ENCODE data around the gene C1orf21.

Gene C1orf21

GRCh38 chr1:184351416-184351975 lies 35.3 kb upstream of the C1orf21 start:
- Histone ChIP-seq H2BK12ac (ENCODE audit: low read length in 2 of 2) (no peak overlapping the region), H3K27me3 (ENCODE audit: control insufficient read depth in 1 of 2, insufficient read depth in 1 of 2, low read length in 2 of 2) (no peaks in the 10 kb centered on the region), H4K91ac (ENCODE audit: low read length) (no peak overlapping the region), H3K9me3 (ENCODE audit: control insufficient read depth, low read length) (no peaks in the 10 kb centered on the region), H3K4me3 (ENCODE audit: insufficient read depth in 1 of 2, low read depth in 1 of 2, low read length in 2 of 2) (no peak overlapping the region), H3K23ac (ENCODE audit: low read length in 2 of 2) (no peak overlapping the region), H3K18ac (ENCODE audit: low read depth in 1 of 2, low read length in 2 of 2) (no peak overlapping the region), H3K27ac (ENCODE audit: low read length, poor library complexity, severe bottlenecking) (no peak overlapping the region), H2AK5ac (ENCODE audit: low read length, severe bottlenecking) (no peak overlapping the region), H3K79me1 (replicated peaks; ENCODE audit: low read length, poor library complexity, severe bottlenecking) (no peaks in the 10 kb centered on the region), H2BK5ac (ENCODE audit: low read depth, low read length, poor library complexity, severe bottlenecking) (no peak overlapping the region), H3K9ac (ENCODE audit: low read length) (no peak overlapping the region), H3K4me1 (ENCODE audit: control insufficient read depth, insufficient read depth, low read depth, low read length) (no peaks in the 10 kb centered on the region), H2AFZ (ENCODE audit: low read depth, low read length) (no peak overlapping the region), H3K4ac (ENCODE audit: low read depth in 1 of 2, low read length in 2 of 2) (no peak overlapping the region), H2BK15ac (ENCODE audit: low read depth, poor library complexity, severe bottlenecking) (no peak overlapping the region), H4K8ac (ENCODE audit: low read length) (no peak overlapping the region), H3K4me2 (ENCODE audit: low read length, poor library complexity, severe bottlenecking) (no peak overlapping the region), H3K14ac (ENCODE audit: low read length in 2 of 2) (no peak overlapping the region), H3K36me3 (ENCODE audit: control insufficient read depth in 1 of 2, insufficient read depth in 2 of 2, low read depth in 1 of 2, low read length in 2 of 2) (no peaks in the 10 kb centered on the region), H2BK120ac (ENCODE audit: low read depth, low read length) (no peak overlapping the region)
- no peak for DNase-seq
- WGBS, result 96% methylated on average over 2 of the region's 3 CpGs

GRCh38 chr1:184352776-184353175 lies 34.1 kb upstream of the C1orf21 start:
- Histone ChIP-seq H3K27me3 (ENCODE audit: control insufficient read depth in 1 of 2, insufficient read depth in 1 of 2, low read length in 2 of 2) (no peaks in the 10 kb centered on the region), H2AFZ (ENCODE audit: low read depth, low read length) (no peak overlapping the region), H3K4me3 (ENCODE audit: insufficient read depth in 1 of 2, low read depth in 1 of 2, low read length in 2 of 2) (no peak overlapping the region), H4K8ac (ENCODE audit: low read length) (no peak overlapping the region), H3K36me3 (ENCODE audit: control insufficient read depth in 1 of 2, insufficient read depth in 2 of 2, low read depth in 1 of 2, low read length in 2 of 2) (no peaks in the 10 kb centered on the region), H3K27ac (ENCODE audit: low read length, poor library complexity, severe bottlenecking) (no peak overlapping the region), H2BK12ac (ENCODE audit: low read length in 2 of 2) (no peak overlapping the region), H3K14ac (ENCODE audit: low read length in 2 of 2) (no peak overlapping the region), H2BK5ac (ENCODE audit: low read depth, low read length, poor library complexity, severe bottlenecking) (no peak overlapping the region), H3K18ac (ENCODE audit: low read depth in 1 of 2, low read length in 2 of 2) (no peak overlapping the region), H4K91ac (ENCODE audit: low read length) (no peak overlapping the region), H3K9ac (ENCODE audit: low read length) (no peak overlapping the region), H3K4me1 (ENCODE audit: control insufficient read depth, insufficient read depth, low read depth, low read length) (no peaks in the 10 kb centered on the region), H2BK120ac (ENCODE audit: low read depth, low read length) (no peak overlapping the region), H2AK5ac (ENCODE audit: low read length, severe bottlenecking) (no peak overlapping the region), H3K23ac (ENCODE audit: low read length in 2 of 2) (no peak overlapping the region), H2BK15ac (ENCODE audit: low read depth, poor library complexity, severe bottlenecking) (no peak overlapping the region), H3K4ac (ENCODE audit: low read depth in 1 of 2, low read length in 2 of 2) (no peak overlapping the region), H3K79me1 (replicated peaks; ENCODE audit: low read length, poor library complexity, severe bottlenecking) (no peaks in the 10 kb centered on the region), H3K9me3 (ENCODE audit: control insufficient read depth, low read length) (no peaks in the 10 kb centered on the region), H3K4me2 (ENCODE audit: low read length, poor library complexity, severe bottlenecking) (no peak overlapping the region)
- no peak for DNase-seq
- WGBS, result 85% methylated on average over 1 of the region's 1 CpG

DNA sequence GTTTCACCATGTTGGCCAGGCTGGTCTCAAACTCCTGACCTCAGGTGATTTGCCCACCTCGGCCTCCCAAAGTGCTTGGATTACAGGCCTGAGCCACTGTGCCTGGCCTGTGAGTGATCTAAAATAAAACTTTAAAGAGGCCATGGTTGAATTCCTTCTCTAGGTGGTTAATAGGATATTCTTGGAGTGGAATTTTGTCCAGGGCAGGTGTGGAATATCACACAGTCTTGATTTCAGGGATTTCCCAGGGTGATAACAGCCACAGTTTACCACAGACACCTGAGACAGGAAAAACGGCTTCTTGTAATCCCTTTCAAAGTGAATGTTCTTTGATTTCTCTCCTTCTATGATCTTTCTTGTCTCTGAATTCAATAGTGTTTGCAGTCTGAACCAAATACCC lies 32.1 kb upstream of the C1orf21 start:
- Histone ChIP-seq H3K9ac (ENCODE audit: low read length) (no peak overlapping the region), H3K4me1 (ENCODE audit: control insufficient read depth, insufficient read depth, low read depth, low read length) (no peaks in the 10 kb centered on the region), H2BK12ac (ENCODE audit: low read length in 2 of 2) (no peak overlapping the region), H2BK120ac (ENCODE audit: low read depth, low read length) (no peak overlapping the region), H3K36me3 (ENCODE audit: control insufficient read depth in 1 of 2, insufficient read depth in 2 of 2, low read depth in 1 of 2, low read length in 2 of 2) (no peaks in the 10 kb centered on the region), H3K9me3 (ENCODE audit: control insufficient read depth, low read length) (no peaks in the 10 kb centered on the region), H4K91ac (ENCODE audit: low read length) (no peak overlapping the region), H2BK5ac (ENCODE audit: low read depth, low read length, poor library complexity, severe bottlenecking) (no peak overlapping the region), H3K79me1 (replicated peaks; ENCODE audit: low read length, poor library complexity, severe bottlenecking) (no peaks in the 10 kb centered on the region), H3K4ac (ENCODE audit: low read depth in 1 of 2, low read length in 2 of 2) (no peak overlapping the region), H3K27me3 (ENCODE audit: control insufficient read depth in 1 of 2, insufficient read depth in 1 of 2, low read length in 2 of 2) (no peaks in the 10 kb centered on the region), H3K23ac (ENCODE audit: low read length in 2 of 2) (no peak overlapping the region), H3K4me2 (ENCODE audit: low read length, poor library complexity, severe bottlenecking) (no peak overlapping the region), H2BK15ac (ENCODE audit: low read depth, poor library complexity, severe bottlenecking) (no peak overlapping the region), H3K14ac (ENCODE audit: low read length in 2 of 2) (no peak overlapping the region), H3K27ac (ENCODE audit: low read length, poor library complexity, severe bottlenecking) (no peak overlapping the region), H3K4me3 (ENCODE audit: insufficient read depth in 1 of 2, low read depth in 1 of 2, low read length in 2 of 2) (no peak overlapping the region), H3K18ac (ENCODE audit: low read depth in 1 of 2, low read length in 2 of 2) (no peak overlapping the region), H2AFZ (ENCODE audit: low read depth, low read length) (no peak overlapping the region), H2AK5ac (ENCODE audit: low read length, severe bottlenecking) (no peak overlapping the region), H4K8ac (ENCODE audit: low read length) (no peak overlapping the region)
- 95% methylated on average over 2 of the region's 2 CpGs for WGBS
- DNase-seq, result no peak

DNA sequence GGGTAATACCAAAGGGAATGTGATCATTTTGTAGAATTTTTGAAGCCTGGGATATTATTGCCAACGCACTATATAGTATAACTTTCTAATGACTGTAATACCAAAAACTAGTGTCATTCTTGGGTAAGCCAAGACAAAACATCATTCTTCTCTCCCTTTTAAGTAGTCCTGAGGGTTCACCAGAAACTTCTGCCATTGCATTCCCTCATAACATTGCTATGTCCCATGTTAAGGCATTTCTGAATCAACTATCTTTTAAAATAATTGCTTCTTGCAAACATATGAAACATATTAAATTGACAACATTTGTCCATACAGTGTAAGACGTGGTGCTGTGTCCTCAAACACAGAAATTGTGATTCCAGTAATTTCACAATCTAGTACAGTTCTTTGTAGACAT lies 29.9 kb upstream of the C1orf21 start:
- Histone ChIP-seq H2AFZ (ENCODE audit: low read depth, low read length) (no peak overlapping the region), H3K27ac (ENCODE audit: low read length, poor library complexity, severe bottlenecking) (no peak overlapping the region), H2BK12ac (ENCODE audit: low read length in 2 of 2) (no peak overlapping the region), H2BK5ac (ENCODE audit: low read depth, low read length, poor library complexity, severe bottlenecking) (no peak overlapping the region), H4K8ac (ENCODE audit: low read length) (no peak overlapping the region), H3K23ac (ENCODE audit: low read length in 2 of 2) (no peak overlapping the region), H3K4me3 (ENCODE audit: insufficient read depth in 1 of 2, low read depth in 1 of 2, low read length in 2 of 2) (no peak overlapping the region), H3K79me1 (replicated peaks; ENCODE audit: low read length, poor library complexity, severe bottlenecking) (no peaks in the 10 kb centered on the region), H3K4ac (ENCODE audit: low read depth in 1 of 2, low read length in 2 of 2) (no peak overlapping the region), H3K9ac (ENCODE audit: low read length) (no peak overlapping the region), H3K36me3 (ENCODE audit: control insufficient read depth in 1 of 2, insufficient read depth in 2 of 2, low read depth in 1 of 2, low read length in 2 of 2) (no peaks in the 10 kb centered on the region), H3K9me3 (ENCODE audit: control insufficient read depth, low read length) (no peaks in the 10 kb centered on the region), H2AK5ac (ENCODE audit: low read length, severe bottlenecking) (no peak overlapping the region), H3K18ac (ENCODE audit: low read depth in 1 of 2, low read length in 2 of 2) (no peak overlapping the region), H3K4me1 (ENCODE audit: control insufficient read depth, insufficient read depth, low read depth, low read length) (no peaks in the 10 kb centered on the region), H4K91ac (ENCODE audit: low read length) (no peak overlapping the region), H2BK15ac (ENCODE audit: low read depth, poor library complexity, severe bottlenecking) (no peak overlapping the region), H3K27me3 (ENCODE audit: control insufficient read depth in 1 of 2, insufficient read depth in 1 of 2, low read length in 2 of 2) (no peaks in the 10 kb centered on the region), H3K14ac (ENCODE audit: low read length in 2 of 2) (no peak overlapping the region), H3K4me2 (ENCODE audit: low read length, poor library complexity, severe bottlenecking) (no peak overlapping the region), H2BK120ac (ENCODE audit: low read depth, low read length) (no peak overlapping the region)
- no peak for DNase-seq
- 89% methylated on average over 2 of the region's 2 CpGs for WGBS
